AG09319 (cell line): ENCODE measurements around the gene LCA5L.
"Not testable (repeated sequence)": the region's sequence is repeated elsewhere in the genome, so short reads cannot be mapped to it uniquely, and the experiment has no call there.

Source experiments
- DNase-seq: peaks from one replicate; pipeline ENCODE4 v3.0.0-alpha.2; 2010; ENCODE audit warnings: low read depth; ENCODE audit errors: extremely low read depth
- TF ChIP-seq, protein P1 (sequence below): IDR thresholded peaks from 2 replicates; pipeline ENCODE4 v1.5.1; 2011; ENCODE audit warnings: low read depth, mild to moderate bottlenecking, inconsistent platforms, low read length, moderate library complexity

LCA5L gene

DNA sequence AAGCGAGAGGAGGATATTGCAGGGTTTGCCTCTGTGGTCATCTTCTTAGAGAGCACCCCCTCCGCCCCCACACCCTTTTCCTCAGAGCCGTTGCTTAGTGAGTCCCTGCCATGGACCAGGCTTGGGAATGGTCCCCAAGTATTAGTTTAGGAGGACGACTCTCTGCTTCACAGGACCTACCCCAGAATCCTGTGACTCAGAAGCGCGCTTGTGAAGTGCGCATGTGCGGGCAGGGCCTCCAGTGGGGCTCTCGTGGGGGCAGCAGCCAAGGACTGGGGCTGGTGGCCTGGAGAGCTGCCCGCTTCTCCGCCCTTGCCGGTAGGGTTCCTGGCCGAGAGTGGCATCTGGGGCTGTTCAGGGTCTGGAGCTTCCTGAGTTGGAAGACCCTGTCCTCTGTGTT, 59.4 kb downstream of the LCA5L start:
- TF ChIP-seq, protein P1, sequence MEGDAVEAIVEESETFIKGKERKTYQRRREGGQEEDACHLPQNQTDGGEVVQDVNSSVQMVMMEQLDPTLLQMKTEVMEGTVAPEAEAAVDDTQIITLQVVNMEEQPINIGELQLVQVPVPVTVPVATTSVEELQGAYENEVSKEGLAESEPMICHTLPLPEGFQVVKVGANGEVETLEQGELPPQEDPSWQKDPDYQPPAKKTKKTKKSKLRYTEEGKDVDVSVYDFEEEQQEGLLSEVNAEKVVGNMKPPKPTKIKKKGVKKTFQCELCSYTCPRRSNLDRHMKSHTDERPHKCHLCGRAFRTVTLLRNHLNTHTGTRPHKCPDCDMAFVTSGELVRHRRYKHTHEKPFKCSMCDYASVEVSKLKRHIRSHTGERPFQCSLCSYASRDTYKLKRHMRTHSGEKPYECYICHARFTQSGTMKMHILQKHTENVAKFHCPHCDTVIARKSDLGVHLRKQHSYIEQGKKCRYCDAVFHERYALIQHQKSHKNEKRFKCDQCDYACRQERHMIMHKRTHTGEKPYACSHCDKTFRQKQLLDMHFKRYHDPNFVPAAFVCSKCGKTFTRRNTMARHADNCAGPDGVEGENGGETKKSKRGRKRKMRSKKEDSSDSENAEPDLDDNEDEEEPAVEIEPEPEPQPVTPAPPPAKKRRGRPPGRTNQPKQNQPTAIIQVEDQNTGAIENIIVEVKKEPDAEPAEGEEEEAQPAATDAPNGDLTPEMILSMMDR: no peak
- DNase-seq: no peak

DNA sequence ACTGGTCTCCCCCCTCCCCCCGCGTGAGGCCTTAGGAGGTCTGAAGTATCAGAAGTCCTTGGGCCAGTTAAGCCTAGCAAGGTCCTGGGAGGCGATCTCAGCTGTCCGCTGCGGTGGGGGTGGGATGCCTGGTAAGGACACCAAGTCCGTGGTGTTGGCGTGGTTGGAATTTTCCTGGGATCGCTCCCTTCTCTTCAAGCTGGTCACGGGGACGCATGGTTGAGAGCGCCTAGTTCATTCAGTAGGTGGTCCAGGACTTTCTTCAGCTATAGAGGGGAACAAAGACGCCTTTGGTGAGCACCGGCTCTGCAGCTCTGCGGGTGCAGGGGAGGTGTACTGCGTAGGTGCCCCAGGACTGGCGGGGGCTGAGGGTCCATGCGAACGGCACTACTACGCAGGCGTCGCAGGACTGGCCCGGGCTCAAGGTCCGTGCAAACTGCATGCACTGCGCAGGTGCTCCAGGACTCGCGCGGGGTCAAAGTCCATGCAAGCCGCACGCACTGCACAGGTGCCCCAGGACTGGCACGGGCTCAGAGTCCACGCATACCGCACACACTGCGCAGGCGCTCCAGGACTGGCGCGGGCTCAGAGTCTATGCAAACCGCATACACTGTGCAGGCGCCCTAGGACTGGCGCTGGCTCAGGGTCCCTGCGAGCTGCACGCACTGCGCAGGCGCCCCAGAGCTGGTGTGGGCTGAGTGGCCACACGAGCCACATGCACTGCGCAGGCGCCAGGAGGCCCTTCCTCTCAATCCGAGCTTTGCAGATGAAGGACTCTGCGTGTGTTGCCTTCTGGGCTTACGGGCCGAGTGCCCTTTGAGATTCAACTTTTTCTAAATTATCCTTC, 60.1 kb downstream of the LCA5L start:
- peak; percentile 62 for DNase-seq
- TF ChIP-seq, protein P1: no peak

DNA sequence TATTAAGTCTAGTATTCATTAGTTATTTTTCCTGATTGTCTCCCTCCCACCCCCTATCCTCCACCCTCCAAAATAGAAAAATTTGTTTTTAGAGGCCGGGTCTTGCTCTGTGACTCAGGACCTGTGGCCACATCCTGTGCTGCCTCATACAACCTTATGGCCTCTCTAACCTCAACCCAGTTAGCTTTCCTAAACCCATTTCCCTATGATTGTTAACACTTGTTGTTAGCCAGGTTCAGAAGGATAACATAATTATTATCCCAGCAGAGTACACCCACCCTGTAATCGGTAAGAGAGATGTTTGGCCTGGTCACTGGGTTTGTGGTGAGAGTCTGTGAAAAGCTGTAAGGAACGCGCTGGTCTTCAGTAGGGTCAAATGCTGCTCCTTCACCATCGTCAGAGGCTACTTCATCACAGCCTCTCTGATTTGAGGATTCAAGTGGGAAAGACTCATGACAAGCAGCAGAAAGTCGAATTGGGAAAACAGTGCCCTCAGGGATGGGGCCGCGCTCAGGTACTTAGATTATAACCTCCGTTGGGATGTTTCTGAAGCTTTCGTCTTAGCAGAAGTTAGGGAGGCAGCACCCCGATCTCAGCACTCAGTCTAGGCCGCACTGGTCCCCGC, 60.8 kb downstream of the LCA5L start:
- TF ChIP-seq, protein P1: no peak
- DNase-seq: no peak

DNA sequence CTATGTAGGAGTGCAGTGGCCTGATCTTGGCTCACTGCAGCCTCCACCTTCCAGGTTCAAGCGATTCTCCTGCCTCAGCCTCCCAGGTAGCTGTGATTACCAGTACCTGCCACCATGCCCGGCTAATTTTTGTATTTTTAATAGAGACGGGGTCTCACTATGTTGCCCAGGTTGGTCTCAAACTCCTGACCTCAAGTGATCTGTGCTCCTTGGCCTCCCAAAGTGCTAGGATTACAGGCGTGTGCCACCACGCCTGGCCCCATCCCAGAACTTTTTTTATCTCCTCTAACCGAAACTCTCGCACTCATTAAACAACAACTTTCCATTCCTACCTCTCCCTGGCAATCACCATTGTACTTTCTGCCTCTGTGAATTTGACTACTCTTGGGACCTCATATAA, 63.5 kb downstream of the LCA5L start:
- not testable (repeated sequence) for DNase-seq

DNA sequence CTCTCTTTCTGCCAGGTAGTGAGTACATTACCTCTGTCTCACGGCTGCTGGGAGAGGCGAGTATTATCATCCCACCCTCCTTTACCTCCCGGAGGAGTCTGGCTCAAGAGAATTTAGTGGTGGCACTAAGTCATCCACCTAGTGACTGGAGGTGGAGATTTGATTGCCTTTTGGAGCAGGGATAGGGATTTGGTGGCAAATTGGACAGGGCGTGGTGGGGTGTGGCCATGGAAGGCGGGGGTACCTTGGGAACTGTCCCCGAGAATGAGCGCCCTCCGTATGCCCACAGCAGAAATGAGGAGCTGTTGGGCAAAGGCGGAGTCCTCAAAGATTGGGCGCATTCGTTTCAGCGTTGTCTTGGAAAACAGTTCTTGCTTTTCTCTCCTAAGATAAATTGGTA, 64.6 kb downstream of the LCA5L start:
- DNase-seq: no peak
- TF ChIP-seq, protein P1: no peak

DNA sequence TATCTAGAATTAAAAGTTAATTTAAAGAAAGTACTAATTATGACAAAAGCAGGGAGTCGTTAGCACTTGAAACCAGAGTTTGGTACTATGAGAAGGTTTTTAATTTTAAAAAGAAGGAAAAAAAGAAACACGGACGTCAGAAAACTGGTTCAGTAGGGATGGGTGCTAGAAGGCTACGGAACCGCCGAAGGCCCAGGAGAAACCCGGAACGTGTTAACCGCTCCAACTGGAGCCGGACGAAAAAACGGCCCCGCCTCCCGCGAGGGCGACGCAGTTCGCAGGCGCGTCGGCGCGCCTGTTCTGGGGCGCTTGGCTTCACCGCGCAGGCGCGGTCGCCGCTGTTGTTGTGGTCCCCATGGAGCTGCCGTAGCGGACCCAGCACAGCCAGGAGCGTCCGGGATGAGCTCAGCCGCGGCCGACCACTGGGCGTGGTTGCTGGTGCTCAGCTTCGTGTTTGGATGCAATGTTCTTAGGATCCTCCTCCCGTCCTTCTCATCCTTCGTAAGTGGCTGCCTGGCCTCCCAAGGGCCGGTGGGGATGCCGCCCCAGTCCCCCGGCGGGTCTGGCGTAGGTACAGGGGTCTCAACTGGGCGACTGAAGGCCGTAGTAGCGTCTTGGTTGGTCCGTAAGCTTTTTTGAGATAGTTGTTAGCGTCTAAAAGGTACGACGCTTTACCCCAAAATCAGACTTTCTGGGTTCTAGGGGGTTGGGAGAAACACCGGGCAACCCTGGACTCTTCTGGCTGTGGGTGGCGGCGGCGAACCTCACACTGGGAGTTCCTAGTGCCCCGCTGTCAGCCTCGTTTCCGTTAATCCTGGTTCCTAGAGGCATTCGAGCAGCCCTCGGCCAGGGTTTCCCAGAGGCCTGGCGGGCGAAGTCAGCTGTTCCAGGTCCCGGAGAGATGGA, 65.3 kb downstream of the LCA5L start:
- TF ChIP-seq, protein P1: no peak
- peak; percentile 90 for DNase-seq

DNA sequence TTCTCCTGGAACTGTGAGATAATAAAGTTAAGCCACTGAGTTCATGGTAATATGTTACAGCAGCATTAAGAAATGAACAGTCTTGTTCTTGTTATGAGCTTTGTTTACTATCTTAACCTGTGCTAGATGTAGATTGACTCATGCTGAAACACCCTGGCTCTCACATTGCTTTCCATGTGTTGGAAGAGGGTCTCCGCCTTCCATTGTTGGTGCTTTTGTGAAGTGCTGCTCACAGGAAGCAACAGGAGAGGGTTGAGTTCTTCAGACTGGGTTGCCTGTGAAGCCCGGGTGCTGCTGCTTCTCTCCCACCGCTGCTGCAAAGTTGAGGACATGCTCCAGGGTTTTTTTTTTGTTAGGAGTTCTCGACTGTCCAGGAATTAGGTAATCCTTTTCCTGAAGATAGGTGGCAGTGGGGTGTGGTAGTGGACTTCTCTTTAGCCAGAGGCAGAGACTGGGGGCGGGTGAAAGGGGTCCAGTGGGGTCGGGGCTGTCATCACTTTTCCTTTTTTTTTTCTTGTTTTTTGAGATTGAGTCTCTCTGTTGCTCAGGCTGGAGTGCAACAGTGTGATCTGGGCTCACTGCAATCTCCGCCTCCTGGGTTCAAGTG, 68.0 kb downstream of the LCA5L start:
- no peak for DNase-seq
- TF ChIP-seq, protein P1: no peak; the same call in 1 of the 2 replicates
